H9 (cell line): Measurements from ENCODE around the gene PAMR1. TPM values are rescaled to one million over a fixed set of nuclear protein-coding genes. Genes with fewer than 3 reads are reported as not detected.

Experiments
- DNase-seq: peaks from one replicate; pipeline ENCODE4 v3.0.0-alpha.2; 2017
- H2AFZ ChIP-seq: one replicate; pipeline ENCODE4 v1.6.1; 2013; ENCODE audit warnings: mild to moderate bottlenecking, low read length, control low read depth, moderate library complexity
- H2AK5ac ChIP-seq: 2 replicates; pipeline ENCODE4 v1.6.1; 2013; ENCODE audit warnings: low read length, control low read depth, mixed read lengths; ENCODE audit not compliant: insufficient read length
- H2BK120ac ChIP-seq: one replicate; pipeline ENCODE4 v1.6.1; 2013; ENCODE audit warnings: low read depth, mild to moderate bottlenecking, low read length, control low read depth, inconsistent platforms; ENCODE audit not compliant: poor library complexity, severe bottlenecking
- H2BK12ac ChIP-seq: 2 replicates; pipeline ENCODE4 v1.6.1; 2013; ENCODE audit warnings: low read length, control low read depth, mixed read lengths, low read depth; ENCODE audit not compliant: insufficient read length
- H2BK15ac ChIP-seq: 2 replicates; pipeline ENCODE4 v1.6.1; 2013; ENCODE audit warnings: low read depth, low read length, control low read depth
- H2BK20ac ChIP-seq: one replicate; pipeline ENCODE4 v1.6.1; 2013; ENCODE audit warnings: low read depth, mild to moderate bottlenecking, low read length, control low read depth, inconsistent platforms; ENCODE audit not compliant: poor library complexity, severe bottlenecking
- H2BK5ac ChIP-seq: 2 replicates; pipeline ENCODE4 v1.6.1; 2013; ENCODE audit warnings: low read length, control low read depth, mixed read lengths; ENCODE audit not compliant: insufficient read length
- H3K14ac ChIP-seq: 2 replicates; pipeline ENCODE4 v1.6.1; 2013; ENCODE audit warnings: low read length, control low read depth; ENCODE audit not compliant: insufficient read depth
- H3K18ac ChIP-seq: 2 replicates; pipeline ENCODE4 v1.6.1; 2013; ENCODE audit warnings: low read depth, mild to moderate bottlenecking, mixed read lengths, low read length, control low read depth; ENCODE audit not compliant: insufficient read length
- H3K23ac ChIP-seq: 2 replicates; pipeline ENCODE4 v1.6.1; 2013; ENCODE audit warnings: low read length, control low read depth, mixed read lengths, low read depth; ENCODE audit not compliant: insufficient read length
- H3K23me2 ChIP-seq: 2 replicates; pipeline ENCODE4 v1.6.1; 2013; ENCODE audit warnings: low read depth, mild to moderate bottlenecking, mixed read lengths, low read length, control low read depth; ENCODE audit not compliant: insufficient read length, poor library complexity, severe bottlenecking
- H3K27ac ChIP-seq: 2 replicates; pipeline ENCODE4 v1.5.1; 2013; ENCODE audit warnings: low read length, control low read depth, mixed read lengths, low read depth; ENCODE audit not compliant: insufficient read length
- H3K27me3 ChIP-seq: 2 replicates; pipeline ENCODE4 v1.6.1; 2013; ENCODE audit warnings: low read length, control low read depth, inconsistent platforms; ENCODE audit not compliant: insufficient read depth
- H3K4ac ChIP-seq: 2 replicates; pipeline ENCODE4 v1.6.1; 2013; ENCODE audit warnings: low read depth, mild to moderate bottlenecking, control low read depth, inconsistent platforms, low read length, moderate library complexity
- H3K4me1 ChIP-seq: 2 replicates; pipeline ENCODE4 v1.6.1; 2013; ENCODE audit warnings: low read length, control low read depth, inconsistent platforms; ENCODE audit not compliant: insufficient read depth
- H3K4me2 ChIP-seq: 2 replicates; pipeline ENCODE4 v1.6.1; 2013; ENCODE audit warnings: low read length, control low read depth, mixed read lengths; ENCODE audit not compliant: insufficient read length, insufficient read depth
- H3K56ac ChIP-seq: 2 replicates; pipeline ENCODE4 v1.6.1; 2013; ENCODE audit warnings: low read depth, mild to moderate bottlenecking, mixed read lengths, low read length, control low read depth; ENCODE audit not compliant: insufficient read length
- H3K79me1 ChIP-seq: 2 replicates; pipeline ENCODE4 v1.6.1; 2013; ENCODE audit warnings: low read depth, mild to moderate bottlenecking, moderate library complexity, low read length, control low read depth, inconsistent platforms; ENCODE audit not compliant: insufficient read depth, poor library complexity, severe bottlenecking
- H3K79me2 ChIP-seq: 2 replicates; pipeline ENCODE4 v1.6.1; 2013; ENCODE audit warnings: low read length, control low read depth, inconsistent platforms; ENCODE audit not compliant: insufficient read depth
- H3K9ac ChIP-seq: 2 replicates; pipeline ENCODE4 v1.6.1; 2013; ENCODE audit warnings: low read length, control low read depth, mixed read lengths; ENCODE audit not compliant: insufficient read length; ENCODE audit errors: extremely low read depth
- H3K9me3 ChIP-seq: one replicate; pipeline ENCODE4 v1.6.1; 2013; ENCODE audit warnings: low read depth, low read length, inconsistent platforms; ENCODE audit not compliant: control insufficient read depth
- H3T11ph ChIP-seq: one replicate; pipeline ENCODE4 v1.6.1; 2013; ENCODE audit warnings: mild to moderate bottlenecking, low read length, control low read depth, inconsistent platforms
- H4K20me1 ChIP-seq: one replicate; pipeline ENCODE4 v1.6.1; 2013; ENCODE audit not compliant: control insufficient read depth, insufficient read length, insufficient read depth
- H4K5ac ChIP-seq: 2 replicates; pipeline ENCODE4 v1.6.1; 2013; ENCODE audit warnings: low read depth, mild to moderate bottlenecking, mixed read lengths, low read length, control low read depth; ENCODE audit not compliant: insufficient read length
- H4K8ac ChIP-seq: replicated peaks from 2 replicates; pipeline ENCODE4 v1.6.1; 2013; ENCODE audit warnings: low read length, control low read depth, mixed read lengths, low read depth; ENCODE audit not compliant: insufficient read length
- H4K91ac ChIP-seq: 2 replicates; pipeline ENCODE4 v1.6.1; 2013; ENCODE audit warnings: low read depth, mild to moderate bottlenecking, moderate library complexity, mixed read lengths, low read length, control low read depth; ENCODE audit not compliant: insufficient read length
- H3K27ac Mint-ChIP-seq, 3 experiments: 2 replicates in 2 of 3; 3 replicates in 1 of 3; pipeline ENCODE4 v1.8.0; 2020 to 2021; ENCODE audit warnings: mixed read lengths in 3 of 3, mild to moderate bottlenecking in 1 of 3, moderate library complexity in 1 of 3
- H3K27me3 Mint-ChIP-seq: 2 replicates; pipeline ENCODE4 v1.8.0; 2021; ENCODE audit warnings: low read depth, mild to moderate bottlenecking, moderate library complexity, mixed read lengths
- H3K36me3 Mint-ChIP-seq, 3 experiments: 2 replicates in 2 of 3; 3 replicates in 1 of 3; pipeline ENCODE4 v1.8.0; 2020 to 2021; ENCODE audit warnings: low read depth in 3 of 3, mixed read lengths in 3 of 3; ENCODE audit not compliant: insufficient read depth in 1 of 3
- H3K4me1 Mint-ChIP-seq, 2 experiments: 2 replicates each; pipeline ENCODE4 v1.8.0; 2020; ENCODE audit warnings: mixed read lengths in 2 of 2
- H3K4me3 Mint-ChIP-seq, 2 experiments: 2 replicates in 1 of 2; 3 replicates in 1 of 2; pipeline ENCODE4 v1.8.0; 2020 to 2021; ENCODE audit warnings: mild to moderate bottlenecking in 2 of 2, mixed read lengths in 2 of 2, moderate library complexity in 1 of 2
- H3K9me3 Mint-ChIP-seq, 2 experiments: 2 replicates in 1 of 2; 3 replicates in 1 of 2; pipeline ENCODE4 v1.8.0; 2020; ENCODE audit warnings: mild to moderate bottlenecking in 2 of 2, mixed read lengths in 2 of 2, moderate library complexity in 1 of 2
- CTCF ChIP-seq: fragments of 200-600 bp; sonication (generic); conservative IDR thresholded peaks from 3 replicates; pipeline ENCODE4 v1.8.0; 2021; ENCODE audit warnings: antibody characterized with exemption, mild to moderate bottlenecking
- WGBS: extraction: QIAGEN DNeasy Blood & Tissue Kit; methylation state at CpG from one replicate; pipeline ENCODE4 v1.1.7; 2013; ENCODE audit warnings: missing lambda C conversion rate, low lambda C conversion rate, mixed read lengths; ENCODE audit not compliant: insufficient read length; ENCODE audit errors: extremely low coverage; 5-methylcytosine and 5-hydroxymethylcytosine counted together
- total RNA-seq: library from RNA; stranded (reverse); gene quantifications from 2 replicates; pipeline ENCODE4 v1.2.1, GENCODE V29; 2021

The PAMR1 gene
- total RNA-seq, 1 experiment from 2014 or later, result 2.4 TPM

- no peaks in the 10 kb centered on the region for H3K9me3 ChIP-seq
- no peak for DNase-seq
- H3K9ac ChIP-seq, result no peak overlapping the region
- H4K91ac ChIP-seq, result no peak overlapping the region
- no peak overlapping the region for H3T11ph ChIP-seq
- no peak overlapping the region for H3K18ac ChIP-seq
- no peaks in the 10 kb centered on the region for H3K79me1 ChIP-seq
- H3K4me1 Mint-ChIP-seq, result peaks cover 6 to 13% of the 10 kb centered on the region in 2 experiments
- no peak overlapping the region for H4K8ac ChIP-seq
- no peak overlapping the region for H3K4ac ChIP-seq
- TF ChIP-seq CTCF, result no peak
- no peak overlapping the region for H3K14ac ChIP-seq
- no peak overlapping the region for H2BK5ac ChIP-seq
- no peak overlapping the region for H2AK5ac ChIP-seq
- H3K27me3 ChIP-seq, result no peaks in the 10 kb centered on the region
- no peak overlapping the region for H2BK12ac ChIP-seq
- no peak overlapping the region for H2BK120ac ChIP-seq
- H3K56ac ChIP-seq, result no peak overlapping the region
- no peaks in the 10 kb centered on the region for H3K79me2 ChIP-seq
- H2AFZ ChIP-seq, result no peak overlapping the region
- H3K9me3 Mint-ChIP-seq, result no peaks in the 10 kb centered on the region
- H3K23me2 ChIP-seq, result no peaks in the 10 kb centered on the region
- no peak overlapping the region for H3K23ac ChIP-seq
- H3K27me3 Mint-ChIP-seq, result no peaks in the 10 kb centered on the region; the same call in none of the 2 replicates
- H2BK20ac ChIP-seq, result no peak overlapping the region
- no peak overlapping the region for H3K4me2 ChIP-seq
- WGBS, result no CpG with 5 or more reads among the region's 3 CpGs
- H4K20me1 ChIP-seq, result no peaks in the 10 kb centered on the region
- no peak overlapping the region for H3K4me3 Mint-ChIP-seq
- H3K36me3 Mint-ChIP-seq, result no peaks in the 10 kb centered on the region
- no peak overlapping the region for H3K27ac ChIP-seq
- no peak overlapping the region for H4K5ac ChIP-seq
- H2BK15ac ChIP-seq, result no peak overlapping the region
- H3K27ac Mint-ChIP-seq, result no peak overlapping the region
- H3K4me1 ChIP-seq, result no peaks in the 10 kb centered on the region; the same call in 1 of the 2 replicates
These were observed 59.4 kb downstream of the PAMR1 start for GRCh38 chr11:35466058-35466457.
